K562 (cell line): ENCODE data around the gene CDCP1. TPM values are rescaled to one million over a fixed set of nuclear protein-coding genes. Genes with fewer than 3 reads are reported as not detected.

Experiments used
- ATAC-seq: fragments of 200-7000 bp; cut with Tn5 transposase; 3 replicates; pipeline ENCODE4 v1.9.1; 2020; ENCODE audit warnings: moderate library complexity
- BruUV-seq: library from RNA; stranded (reverse); fragments of 400-500 nt; replicated peaks from 2 replicates; lab custom pipeline; 2021; lab: Mats Ljungman, UMichigan
- CTCF ChIA-PET: fragments of 300-600 bp; formaldehyde crosslinking; extraction: SDS; loops from one replicate; lab custom pipeline; 2021; ENCODE audit warnings: low intra/inter-chr PET ratio; lab: Yijun Ruan, JAX
- POLR2A ChIA-PET: fragments of 300-600, 350-650 bp; sonication (Branson Sonifier 250); formaldehyde crosslinking; extraction: SDS; loops from one replicate; lab custom pipeline; 2021; ENCODE audit warnings: antibody characterized with exemption, inconsistent platforms; lab: Yijun Ruan, JAX
- DNase-seq, 4 experiments: peaks; one replicate each; pipeline versions ENCODE4 v3.0.0 to v3.0.0-alpha.2; 2011 to 2018; ENCODE audit warnings: low spot score in 3 of 4, mixed read lengths in 3 of 4; ENCODE audit errors: extremely low read depth in 1 of 4
- FAIRE-seq: peaks from 2 replicates; lab custom pipeline; 2011; peaks lifted over from hg19 to GRCh38; lab: Jason Lieb, UNC
- H2AFZ ChIP-seq: 2 replicates; pipeline ENCODE4 v1.6.0; 2011; ENCODE audit warnings: low read depth, low read length, control low read depth, inconsistent platforms
- H3K27ac ChIP-seq: fragments of 200-600 bp; 3 replicates; pipeline ENCODE4 v1.8.0; 2011; ENCODE audit warnings: low read depth, mild to moderate bottlenecking, control low read depth, inconsistent platforms, low read length, moderate library complexity, mixed read lengths; ENCODE audit errors: extremely low read depth
- H3K27me3 ChIP-seq, 2 experiments: fragments of 300-600 bp in 1 of 2; 2 replicates in 1 of 2; 3 replicates in 1 of 2; pipeline versions ENCODE4 v1.6.0 to v1.8.0; 2011; ENCODE audit warnings: inconsistent platforms in 2 of 2, low read length in 2 of 2, mild to moderate bottlenecking in 1 of 2, mixed read lengths in 1 of 2, moderate library complexity in 1 of 2; ENCODE audit not compliant: control insufficient read depth in 2 of 2, insufficient read depth in 2 of 2
- H3K36me3 ChIP-seq: fragments of 300-600 bp; 3 replicates; pipeline ENCODE4 v1.8.0; 2011; ENCODE audit warnings: mild to moderate bottlenecking, low read length, inconsistent platforms; ENCODE audit not compliant: control insufficient read depth, insufficient read depth
- H3K4me1 ChIP-seq, 2 experiments: fragments of 200-600 bp in 1 of 2; replicated peaks in 1 of 2; 2 replicates in 1 of 2; 3 replicates in 1 of 2; pipeline versions ENCODE4 v1.5.1 to v1.8.0; 2011; ENCODE audit warnings: inconsistent platforms in 2 of 2, low read length in 2 of 2, mild to moderate bottlenecking in 1 of 2, mixed read lengths in 1 of 2, moderate library complexity in 1 of 2; ENCODE audit not compliant: control insufficient read depth in 2 of 2, insufficient read depth in 2 of 2
- H3K4me2 ChIP-seq: 2 replicates; pipeline ENCODE4 v1.6.1; 2011; ENCODE audit warnings: low read length, control low read depth, inconsistent platforms, mixed read lengths; ENCODE audit not compliant: insufficient read depth
- H3K4me3 ChIP-seq: fragments of 200-600 bp; sonication (generic), shearing (Covaris generic); 2 replicates; pipeline ENCODE4 v1.5.1; 2016; ENCODE audit warnings: control low read depth, inconsistent platforms
- H3K79me2 ChIP-seq: fragments of 200-600 bp; 3 replicates; pipeline ENCODE4 v1.8.0; 2011; ENCODE audit warnings: low read length, inconsistent platforms; ENCODE audit not compliant: control insufficient read depth, insufficient read depth
- H3K9ac ChIP-seq, 2 experiments: 2 replicates each; pipeline versions ENCODE4 v1.6.0 to v1.6.1; 2011; ENCODE audit warnings: low read depth in 2 of 2, low read length in 2 of 2, control low read depth in 1 of 2, inconsistent platforms in 1 of 2, mild to moderate bottlenecking in 1 of 2, mixed read lengths in 1 of 2; ENCODE audit not compliant: insufficient read depth in 1 of 2
- H3K9me1 ChIP-seq: one replicate; pipeline ENCODE4 v1.6.0; 2011; ENCODE audit warnings: inconsistent platforms, mild to moderate bottlenecking, low read length, moderate library complexity; ENCODE audit not compliant: control insufficient read depth, insufficient read depth
- H3K9me3 ChIP-seq: replicated peaks from 2 replicates; pipeline ENCODE4 v1.5.1; 2011; ENCODE audit warnings: low read depth, low read length, inconsistent platforms; ENCODE audit not compliant: control insufficient read depth, insufficient read depth
- H4K20me1 ChIP-seq: replicated peaks from 2 replicates; pipeline ENCODE4 v1.6.1; 2011; ENCODE audit warnings: low read length, inconsistent platforms, mixed read lengths; ENCODE audit not compliant: control insufficient read depth, insufficient read depth
- EGR1 ChIP-seq: fragments of 450-650 bp; conservative IDR thresholded peaks from 2 replicates; pipeline ENCODE4 v1.6.1; 2017; ENCODE audit warnings: mild to moderate bottlenecking
- EZH2 ChIP-seq: IDR thresholded peaks from 2 replicates; pipeline ENCODE4 v1.6.1; 2012; ENCODE audit warnings: low read depth, mild to moderate bottlenecking, inconsistent platforms, low read length, borderline replicate concordance
- GABPA ChIP-seq: fragments of 200-800 bp; sonication (Bioruptor generic); conservative IDR thresholded peaks from 2 replicates; pipeline ENCODE4 v1.6.1; 2016; ENCODE audit warnings: low read depth, missing genetic modification characterization, missing compliant biosample characterization
- SAFB2 ChIP-seq: fragments of 200-400 bp; formaldehyde crosslinking; IDR thresholded peaks from 2 replicates; pipeline ENCODE4 v1.6.1; 2018; ENCODE audit warnings: borderline replicate concordance, low read length, low read depth, moderate library complexity; ENCODE audit not compliant: severe bottlenecking
- SIN3A ChIP-seq, 2 experiments: fragments of 150-350 bp in 1 of 2; IDR thresholded peaks; 2 replicates each; pipeline ENCODE4 v1.6.1; 2011 to 2016; ENCODE audit warnings: borderline replicate concordance in 2 of 2, low read depth in 2 of 2, low read length in 2 of 2, mild to moderate bottlenecking in 2 of 2, moderate library complexity in 2 of 2; ENCODE audit not compliant: control insufficient read depth in 1 of 2
- SPI1 ChIP-seq: IDR thresholded peaks from 2 replicates; pipeline ENCODE4 v1.6.1; 2011; ENCODE audit warnings: low read depth, low read length, control low read depth, borderline replicate concordance
- WGBS: fragments of 100-300 bp; shearing (Covaris generic); methylation state at CpG from one replicate; pipeline ENCODE4 v1.1.6; 2016; ENCODE audit warnings: low coverage, mixed read lengths; ENCODE audit not compliant: insufficient coverage; ENCODE audit errors: missing lambda C conversion rate; 5-methylcytosine and 5-hydroxymethylcytosine counted together
- in situ Hi-C: fragments of 300-500 bp; cut with MboI; formaldehyde crosslinking; loops from 4 replicates; pipeline ENCODE4 v1.15.0; 2018; ENCODE audit warnings: inconsistent platforms, mixed read lengths
- intact Hi-C: fragments of 100-400 bp; cut with micrococcal nuclease; formaldehyde crosslinking; loops from 2 replicates; pipeline ENCODE4 v1.14.2; 2022
- polyA plus RNA-seq, 8 experiments: library from polyadenylated mRNA; depleted of rRNA in 4 of 8; stranded (reverse) in 5 of 8; unstranded in 3 of 8; fragments of >200 nt; fragmentation: Nextera tagmentation in 2 of 8; fragmentation: Illumina TruSeq in 1 of 8; extraction: Ambion mirVana in 2 of 8; extraction: Trizol in 1 of 8; gene quantifications; 2 replicates each; pipeline versions ENCODE4 v1.2.1 to v1.2.3, GENCODE V29; 2011 to 2014; ENCODE audit warnings: inconsistent platforms in 1 of 8, missing spikeins in 1 of 8
- total RNA-seq, 7 experiments: library from RNA; depleted of rRNA in 6 of 7; stranded (reverse); fragments of >200 nt in 6 of 7; fragmentation: Illumina TruSeq in 2 of 7; extraction: Trizol in 2 of 7; gene quantifications; 2 replicates each; pipeline versions ENCODE4 v1.2.1 to v1.2.3, GENCODE V29; 2011 to 2021; ENCODE audit warnings: low replicate concordance in 1 of 7

The CDCP1 gene
- total and polyA plus RNA-seq, 9 of the 15 experiments (the other 6 are each of a cell fraction or from before 2014, with no cell fraction given), result 3.9 to 16.4 (median 5.2) TPM

DNA sequence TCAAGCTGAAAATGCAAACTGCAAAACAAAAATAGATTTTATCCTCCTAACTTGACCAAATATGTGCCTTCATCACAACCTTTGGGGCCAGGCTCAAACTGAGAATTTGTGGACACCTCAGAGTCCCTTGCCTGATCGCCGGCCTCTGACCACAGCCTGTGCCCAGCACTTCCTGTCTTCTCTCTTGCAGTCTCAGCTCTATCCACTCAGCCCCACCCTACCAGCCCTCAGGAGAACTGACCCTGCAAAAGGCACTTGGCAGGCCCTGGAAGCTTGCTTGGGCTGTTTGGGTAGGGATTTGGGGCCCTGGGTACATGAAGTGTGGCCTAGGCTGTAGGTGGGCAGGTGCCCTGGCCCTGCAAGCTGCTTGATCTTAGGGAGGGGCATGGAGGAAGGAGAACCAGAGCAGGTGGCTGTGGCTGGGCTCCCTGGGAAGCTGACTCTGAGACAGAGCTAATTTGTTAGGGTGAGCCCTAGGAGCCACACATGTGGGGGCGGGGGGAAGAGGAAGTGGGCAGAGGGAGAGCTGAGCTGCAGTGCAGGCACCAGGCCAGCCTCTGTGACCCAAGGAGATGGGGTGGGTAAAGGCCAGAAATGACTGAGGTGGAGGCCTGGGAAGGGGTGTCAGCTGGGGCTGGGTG, 111.4 kb downstream of the CDCP1 start:
- peaks cover 3 to 30% of the 10 kb centered on the region in 2 experiments; a peak in 4 of 5 replicates for H3K27me3 ChIP-seq
- H3K9me3 ChIP-seq, result no peaks in the 10 kb centered on the region
- CTCF ChIA-PET, result interaction anchor here (0.5 kb wide), 1 partner anchor 871 kb away, joined by 3 read pairs; no protein-coding TSS in a partner anchor
- H3K4me3 ChIP-seq, result no peak overlapping the region
- POLR2A ChIA-PET, result interaction anchor here (0.6 to 0.9 kb wide), 2 partner anchors 277 to 887 kb away, joined by 3 read pairs; no protein-coding TSS in a partner anchor
- no peak overlapping the region for H3K4me2 ChIP-seq
- H3K79me2 ChIP-seq, result no peaks in the 10 kb centered on the region
- FAIRE-seq (no peak), ATAC-seq (no peak), DNase-seq (no peak)
- WGBS, result 10% methylated on average over 2 of the region's 3 CpGs
- in situ Hi-C loops (loop anchor here (5.0 to 25.0 kb wide), 6 partner anchors 303 to 1378 kb away; partner anchors contain the start of genes CCR5AS and CCRL2), intact Hi-C loops (loop anchor here (5.0 to 10.0 kb wide), 3 partner anchors 900 to 1170 kb away; partner anchors contain the start of gene CCR1)
- no peak overlapping the region for H3K27ac ChIP-seq
- H3K9ac ChIP-seq, result no peak overlapping the region
- TF ChIP-seq SAFB2, result no peak
- peak; percentile 41; the same call in 1 of the 2 replicates for TF ChIP-seq EGR1
- TF ChIP-seq SPI1, result peak; percentile 79
- no peak for TF ChIP-seq SIN3A (IDR thresholded peaks at IDR 0.05; ENCODE audit: borderline replicate concordance in 2 of 2, control insufficient read depth in 1 of 2, low read depth in 2 of 2, low read length in 2 of 2)
- no peak for TF ChIP-seq EZH2
- TF ChIP-seq GABPA (tag), result 0 out of 2 replicates have a peak, but pooled peaks have one; percentile 26
- no peak overlapping the region; the same call in 1 of the 2 replicates for H2AFZ ChIP-seq
- no peaks in the 10 kb centered on the region for H3K9me1 ChIP-seq
- no peaks in the 10 kb centered on the region for H4K20me1 ChIP-seq
- no peaks in the 10 kb centered on the region for H3K36me3 ChIP-seq
- BruUV-seq, result no TSS peak
- H3K4me1 ChIP-seq, result peaks cover 0 to 9% of the 10 kb centered on the region in 2 experiments; a peak in 2 of 5 replicates
